ENCODE data around the gene AFAP1. TPM values are rescaled to one million over a fixed set of nuclear protein-coding genes. Genes with fewer than 3 reads are reported as not detected.

Gene AFAP1
- total RNA-seq, 1 donor from 2014 or later, result 0.24 TPM

- TF ChIP-seq CTCF (IDR thresholded peaks at IDR 0.05), result no peak
- Mint-ChIP-seq H3K27ac (no peak overlapping the region), H3K4me1 (no peaks in the 10 kb centered on the region), H3K27me3 (peaks cover 9% of the 10 kb centered on the region), H3K9me3 (peaks cover 4% of the 10 kb centered on the region), H3K4me3 (no peak overlapping the region), H3K36me3 (ENCODE audit: low read depth) (no peaks in the 10 kb centered on the region)
- ATAC-seq (ENCODE audit: low read depth) (no peak), DNase-seq (no peak)
- CTCF ChIA-PET, result no interaction called here
- intact Hi-C loops (cut with micrococcal nuclease), result no loop called here
- POLR2A ChIA-PET, result no interaction called here
Measured at GRCh38 chr4:7721984-7722551, 217.6 kb downstream of the AFAP1 start.

- no peak overlapping the region for H3K4me3 Mint-ChIP-seq
- no peak for DNase-seq
- ATAC-seq (ENCODE audit: low read depth), result no peak
- ChIA-PET CTCF (no interaction called here), POLR2A (no interaction called here)
- H3K36me3 Mint-ChIP-seq (ENCODE audit: low read depth), result no peaks in the 10 kb centered on the region
- peaks cover 4% of the 10 kb centered on the region for H3K9me3 Mint-ChIP-seq
- H3K4me1 Mint-ChIP-seq, result no peaks in the 10 kb centered on the region
- TF ChIP-seq CTCF (IDR thresholded peaks at IDR 0.05), result no peak
- peaks cover 10% of the 10 kb centered on the region for H3K27me3 Mint-ChIP-seq
- H3K27ac Mint-ChIP-seq, result no peak overlapping the region
- intact Hi-C loops (cut with micrococcal nuclease), result loop anchor here (5.0 kb wide), 1 partner anchor 997 kb away; no protein-coding TSS in a partner anchor
Measured at GRCh38 chr4:7719354-7720174, 220.1 kb downstream of the AFAP1 start.

GRCh38 chr4:7717946-7718490 lies 221.6 kb downstream of the AFAP1 start:
- H3K4me3 Mint-ChIP-seq, result no peak overlapping the region
- no peak overlapping the region for H3K27ac Mint-ChIP-seq
- no peaks in the 10 kb centered on the region for H3K36me3 Mint-ChIP-seq (ENCODE audit: low read depth)
- ATAC-seq (ENCODE audit: low read depth) (no peak), DNase-seq (no peak)
- intact Hi-C loops (cut with micrococcal nuclease), result loop anchor here (5.0 kb wide), 1 partner anchor 996 kb away; no protein-coding TSS in a partner anchor
- no peaks in the 10 kb centered on the region for H3K9me3 Mint-ChIP-seq
- TF ChIP-seq CTCF (IDR thresholded peaks at IDR 0.05), result no peak
- POLR2A ChIA-PET, result no interaction called here
- H3K27me3 Mint-ChIP-seq, result peaks cover 10% of the 10 kb centered on the region
- CTCF ChIA-PET, result no interaction called here
- no peaks in the 10 kb centered on the region for H3K4me1 Mint-ChIP-seq

GRCh38 chr4:7717161-7717560 lies 222.5 kb downstream of the AFAP1 start:
- ChIA-PET CTCF (no interaction called here), POLR2A (no interaction called here)
- H3K4me3 Mint-ChIP-seq, result no peak overlapping the region
- intact Hi-C loops (cut with micrococcal nuclease), result loop anchor here (5.0 kb wide), 1 partner anchor 995 kb away; no protein-coding TSS in a partner anchor
- ATAC-seq (ENCODE audit: low read depth) (no peak), DNase-seq (no peak)
- H3K4me1 Mint-ChIP-seq, result no peaks in the 10 kb centered on the region
- H3K36me3 Mint-ChIP-seq (ENCODE audit: low read depth), result no peaks in the 10 kb centered on the region
- TF ChIP-seq CTCF (IDR thresholded peaks at IDR 0.05), result no peak
- peaks cover 8% of the 10 kb centered on the region for H3K27me3 Mint-ChIP-seq
- no peaks in the 10 kb centered on the region for H3K9me3 Mint-ChIP-seq
- no peak overlapping the region for H3K27ac Mint-ChIP-seq

- DNase-seq, result no peak
- TF ChIP-seq CTCF (IDR thresholded peaks at IDR 0.05), result no peak
- H3K27ac Mint-ChIP-seq, result no peak overlapping the region
- ATAC-seq (ENCODE audit: low read depth), result no peak
- H3K4me3 Mint-ChIP-seq, result no peak overlapping the region
- H3K9me3 Mint-ChIP-seq, result no peaks in the 10 kb centered on the region
- H3K27me3 Mint-ChIP-seq, result peaks cover 8% of the 10 kb centered on the region
- intact Hi-C loops (cut with micrococcal nuclease), result loop anchor here (5.0 kb wide), 1 partner anchor 994 kb away; no protein-coding TSS in a partner anchor
- H3K36me3 Mint-ChIP-seq (ENCODE audit: low read depth), result no peaks in the 10 kb centered on the region
- ChIA-PET CTCF (no interaction called here), POLR2A (no interaction called here)
- H3K4me1 Mint-ChIP-seq, result no peaks in the 10 kb centered on the region
Measured at GRCh38 chr4:7716010-7716721, 223.5 kb downstream of the AFAP1 start.
